Iris pigment epithelial cell (primary cell): Measurements from ENCODE around the gene ACBD5.

Experiments
- DNase-seq: peaks from one replicate; pipeline ENCODE4 v3.0.0-alpha.2; 2011; ENCODE audit warnings: low read depth

Gene ACBD5

DNA sequence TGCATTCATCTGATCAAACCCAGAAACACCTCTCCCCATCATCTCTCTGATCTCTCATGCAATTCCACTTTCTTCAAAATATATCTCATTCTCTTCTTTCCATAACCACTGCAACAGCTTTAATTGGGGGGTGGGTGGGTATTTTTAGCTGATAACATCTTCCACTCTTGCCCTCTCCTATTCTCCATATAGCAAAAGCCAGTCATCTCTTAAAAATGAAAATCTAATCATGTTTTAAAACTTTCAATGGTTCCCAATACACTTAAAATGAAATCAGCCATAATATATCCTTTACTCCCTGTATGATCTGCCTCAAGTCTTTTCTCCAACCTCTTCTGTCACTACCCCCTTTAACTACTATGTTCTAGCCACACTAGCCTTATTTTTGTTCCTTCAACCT is 87.9 kb downstream of the ACBD5 start:
- no peak for DNase-seq

DNA sequence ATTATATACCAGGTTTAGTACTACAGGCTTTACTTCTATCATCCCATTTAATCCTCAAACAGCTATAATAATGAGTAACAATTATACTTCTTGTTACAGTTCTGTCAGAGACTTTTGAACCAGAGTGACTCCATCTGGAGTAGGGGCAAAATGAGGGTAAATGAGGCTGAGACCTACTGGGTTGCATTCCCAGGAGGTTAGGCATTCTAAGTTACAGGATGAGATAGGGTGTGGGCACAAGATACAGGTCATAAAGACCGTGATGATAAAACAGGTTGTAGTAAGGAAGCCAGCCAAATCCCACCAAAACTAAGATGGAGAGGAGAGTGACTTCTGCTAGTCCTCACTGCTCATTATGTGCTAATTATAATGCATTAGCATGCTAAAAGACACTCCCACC is 90.3 kb downstream of the ACBD5 start:
- DNase-seq: no peak

DNA sequence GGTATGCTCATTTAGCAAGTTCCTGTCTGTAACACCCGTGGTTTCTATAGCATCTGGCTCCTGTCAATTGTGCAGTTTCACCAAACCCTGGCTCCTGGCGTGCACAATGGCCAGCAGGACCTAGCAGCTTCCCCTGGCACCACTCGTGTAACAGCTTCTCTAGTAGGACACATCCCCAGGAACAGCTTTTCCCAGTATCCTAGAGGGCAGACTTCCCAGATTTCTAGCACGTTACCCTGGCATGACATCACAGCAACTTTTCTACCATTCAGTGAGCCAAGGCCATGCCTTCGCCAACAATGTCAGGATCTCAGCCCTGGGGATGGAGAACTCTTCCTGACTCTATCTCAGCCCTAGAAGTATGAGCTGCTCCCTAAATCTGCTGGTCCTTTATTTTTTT is 92.9 kb downstream of the ACBD5 start:
- DNase-seq: no peak

DNA sequence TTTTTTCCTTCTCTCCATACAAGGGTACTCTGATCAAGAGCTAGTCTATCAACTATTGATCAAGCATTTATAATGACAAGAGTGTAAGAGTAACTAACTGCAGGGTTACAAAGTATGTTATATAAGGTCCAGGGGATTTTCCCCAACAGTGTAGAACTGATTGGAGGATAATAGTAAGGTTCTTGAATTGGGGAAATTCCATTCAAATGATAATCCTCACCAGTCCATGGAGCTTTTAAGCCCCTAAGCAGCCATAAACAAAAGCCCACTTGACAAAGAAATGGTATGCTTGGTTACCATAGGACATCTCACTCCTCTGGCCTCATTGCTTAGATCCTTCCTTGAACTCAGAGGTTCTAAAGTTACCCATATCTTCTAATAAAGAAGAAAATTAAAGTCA is 94.7 kb downstream of the ACBD5 start:
- DNase-seq: no peak
